B cell (primary cell): ENCODE data around the gene TTC24. TPM values are rescaled to one million over a fixed set of nuclear protein-coding genes. Genes with fewer than 3 reads are reported as not detected.
"Not testable (repeated sequence)": the region's sequence is repeated elsewhere in the genome, so short reads cannot be mapped to it uniquely, and the experiment has no call there.

Experiments
- ATAC-seq: fragments of 200-7000 bp; cut with Tn5 transposase; one replicate; pipeline ENCODE4 v1.10.0; 2021; ENCODE audit warnings: low read depth, mild to moderate bottlenecking, moderate number of reproducible peaks, moderate library complexity
- CTCF ChIA-PET: fragments of 350-600 bp; sonication (Branson Sonifier 250); formaldehyde crosslinking; loops from one replicate; lab custom pipeline; 2021; ENCODE audit warnings: antibody characterized with exemption, inconsistent platforms; lab: Charles Lee
- POLR2A ChIA-PET: fragments of 350-600 bp; sonication (Branson Sonifier 250); formaldehyde crosslinking; loops from one replicate; lab custom pipeline; 2021; ENCODE audit warnings: antibody characterized with exemption; lab: Charles Lee
- DNase-seq: peaks from one replicate; pipeline ENCODE4 v3.0.0; 2013
- H2AFZ ChIP-seq: 2 replicates; pipeline ENCODE4 v1.6.1; 2012; ENCODE audit warnings: mild to moderate bottlenecking, low read depth, low read length; ENCODE audit not compliant: insufficient read depth, poor library complexity, severe bottlenecking
- H3K27ac ChIP-seq, 2 donors: 1 replicate in 1 of 2; 2 replicates in 1 of 2; pipeline ENCODE4 v1.5.1; 2012 to 2013; ENCODE audit warnings: low read length in 2 of 2, mild to moderate bottlenecking in 2 of 2, moderate library complexity in 1 of 2
- H3K27me3 ChIP-seq, 4 experiments: fragments of 200-600 bp in 1 of 4; sonication (generic) in 1 of 4; replicated peaks in 1 of 4; 1 replicate in 2 of 4; 2 replicates in 2 of 4; pipeline versions ENCODE4 v1.6.1 to v1.7.0; 2013 to 2016; ENCODE audit warnings: low read length in 3 of 4, mild to moderate bottlenecking in 2 of 4, mixed read lengths in 1 of 4, moderate library complexity in 1 of 4; ENCODE audit not compliant: insufficient read depth in 4 of 4, control insufficient read depth in 3 of 4; ENCODE audit errors: control extremely low read depth in 1 of 4
- H3K36me3 ChIP-seq, 2 experiments: replicated peaks in 1 of 2; 1 replicate in 1 of 2; 2 replicates in 1 of 2; pipeline versions ENCODE4 v1.6.1 to v1.7.1; 2013; ENCODE audit warnings: low read length in 1 of 2; ENCODE audit not compliant: insufficient read depth in 2 of 2, control insufficient read depth in 1 of 2; ENCODE audit errors: control extremely low read depth in 1 of 2, extremely low read depth in 1 of 2
- H3K4me1 ChIP-seq, 2 donors: fragments of 200-600 bp in 1 of 2; sonication (generic) in 1 of 2; 1 replicate in 1 of 2; 2 replicates in 1 of 2; pipeline versions ENCODE4 v1.5.1 to v1.6.1; 2013 to 2017; ENCODE audit warnings: low read length in 2 of 2; ENCODE audit not compliant: control insufficient read depth in 2 of 2, insufficient read depth in 2 of 2
- H3K4me2 ChIP-seq: replicated peaks from 2 replicates; pipeline ENCODE3; 2012; ENCODE audit warnings: mild to moderate bottlenecking, low read depth, low read length; ENCODE audit not compliant: poor library complexity, severe bottlenecking
- H3K4me3 ChIP-seq, 5 experiments: fragments of 200-600 bp in 1 of 5; sonication (generic) in 1 of 5; 1 replicate in 3 of 5; 2 replicates in 2 of 5; pipeline versions ENCODE4 v1.5.1 to v1.7.0; 2011 to 2016; ENCODE audit warnings: low read length in 4 of 5, mild to moderate bottlenecking in 4 of 5, low read depth in 2 of 5, control low read depth in 1 of 5, moderate library complexity in 1 of 5; ENCODE audit not compliant: insufficient read depth in 1 of 5; ENCODE audit errors: control extremely low read depth in 1 of 5, extremely low read depth in 1 of 5
- H3K79me2 ChIP-seq: fragments of 200-600 bp; sonication (generic); one replicate; pipeline ENCODE4 v1.6.0; 2016; ENCODE audit warnings: low read length; ENCODE audit not compliant: control insufficient read depth, insufficient read depth
- H3K9ac ChIP-seq: fragments of 200-600 bp; sonication (generic); 2 replicates; pipeline ENCODE4 v1.6.1; 2017; ENCODE audit warnings: mild to moderate bottlenecking, low read length, moderate library complexity
- H3K9me3 ChIP-seq, 3 donors: one replicate each; pipeline versions ENCODE4 v1.6.1 to v1.7.1; 2013; ENCODE audit warnings: low read length in 2 of 3; ENCODE audit not compliant: control insufficient read depth in 2 of 3, insufficient read depth in 1 of 3; ENCODE audit errors: control extremely low read depth in 1 of 3
- H4K20me1 ChIP-seq: 2 replicates; pipeline ENCODE4 v1.6.0; 2012; ENCODE audit warnings: mild to moderate bottlenecking, low read length; ENCODE audit not compliant: insufficient read depth, control insufficient read depth, poor library complexity, severe bottlenecking
- H3K27ac Mint-ChIP-seq: one replicate; pipeline ENCODE4 v1.8.0; 2021; ENCODE audit warnings: mixed read lengths
- H3K27me3 Mint-ChIP-seq: one replicate; pipeline ENCODE4 v1.8.0; 2021; ENCODE audit warnings: mixed read lengths
- H3K4me1 Mint-ChIP-seq: one replicate; pipeline ENCODE4 v1.8.0; 2021; ENCODE audit warnings: mixed read lengths
- H3K4me3 Mint-ChIP-seq: one replicate; pipeline ENCODE4 v1.8.0; 2021; ENCODE audit warnings: mixed read lengths
- H3K9me3 Mint-ChIP-seq: one replicate; pipeline ENCODE4 v1.8.0; 2022; ENCODE audit warnings: mixed read lengths; ENCODE audit not compliant: insufficient read depth
- EZH2 ChIP-seq: IDR thresholded peaks from 2 replicates; pipeline ENCODE4 v1.6.1; 2012; ENCODE audit warnings: borderline replicate concordance, low read depth, mild to moderate bottlenecking, moderate library complexity, low read length; ENCODE audit not compliant: insufficient read depth, poor library complexity, severe bottlenecking
- WGBS: methylation state at CpG from one replicate; pipeline ENCODE4 v1.1.5; 2013; ENCODE audit warnings: missing lambda C conversion rate; ENCODE audit not compliant: insufficient coverage; 5-methylcytosine and 5-hydroxymethylcytosine counted together
- intact Hi-C: fragments of 100-400 bp; cut with micrococcal nuclease; formaldehyde crosslinking; loops from one replicate; pipeline ENCODE4 v1.10.0; 2022
- polyA plus RNA-seq: library from polyadenylated mRNA; depleted of rRNA; stranded (reverse); fragments of >200 nt; gene quantifications from 2 replicates; pipeline ENCODE4 v1.2.3, GENCODE V29; 2012
- total RNA-seq, 2 donors: library from RNA; stranded (reverse); fragments of 120-200 nt in 1 of 2; gene quantifications; 1 replicate in 1 of 2; 2 replicates in 1 of 2; pipeline versions ENCODE4 v1.2.3 to v1.2.4, GENCODE V29; 2013 to 2022
- TF ChIP-seq, protein P1 (sequence below): fragments of 200-600 bp; IDR thresholded peaks from one replicate; pipeline ENCODE4 v1.8.0; 2022; ENCODE audit warnings: antibody characterized with exemption, mild to moderate bottlenecking

The TTC24 gene
- total and polyA plus RNA-seq, 2 donors (not counting 1 experiment from before 2014, with no cell fraction given): 24.3 to 29.8 TPM

DNA sequence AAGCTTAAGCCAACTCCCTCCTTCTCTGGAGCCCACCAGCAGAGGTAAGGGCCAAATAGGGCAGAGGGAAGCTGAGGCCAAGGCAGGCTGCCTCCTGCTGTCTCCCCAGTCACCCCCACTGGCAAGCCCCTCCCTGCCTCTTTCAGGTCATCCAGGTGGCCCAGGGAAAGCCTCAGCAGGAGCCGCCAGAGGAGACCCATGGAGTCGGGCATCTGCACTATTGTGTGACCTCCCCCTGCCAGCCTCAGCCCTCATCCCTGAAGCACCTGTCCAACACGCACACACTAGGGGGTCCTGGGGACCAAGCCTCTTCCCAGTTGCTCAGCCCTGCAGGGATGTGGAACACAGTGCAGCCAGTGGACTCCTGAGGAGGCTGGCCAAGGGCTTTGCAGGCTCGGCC lies 6.8 kb downstream of the TTC24 start:
- ATAC-seq: no peak
- no peaks in the 10 kb centered on the region for H3K27me3 ChIP-seq
- Mint-ChIP-seq H3K27me3 (no peaks in the 10 kb centered on the region), H3K27ac (no peak overlapping the region), H3K9me3 (no peaks in the 10 kb centered on the region), H3K4me1 (peaks cover 36% of the 10 kb centered on the region), H3K4me3 (no peak overlapping the region)
- H2AFZ ChIP-seq: no peak overlapping the region
- intact Hi-C loops: no loop called here
- peaks cover 0 to 11% of the 10 kb centered on the region in 2 experiments for H3K36me3 ChIP-seq
- H3K4me1 ChIP-seq: peaks cover 32 to 41% of the 10 kb centered on the region in 2 donors
- POLR2A ChIA-PET: no interaction called here
- no peak overlapping the region for H3K4me3 ChIP-seq
- H3K79me2 ChIP-seq: peaks cover 43% of the 10 kb centered on the region
- no peak overlapping the region for H3K4me2 ChIP-seq
- DNase-seq: no peak
- H4K20me1 ChIP-seq: no peaks in the 10 kb centered on the region
- no peak for TF ChIP-seq EZH2
- TF ChIP-seq, protein P1, sequence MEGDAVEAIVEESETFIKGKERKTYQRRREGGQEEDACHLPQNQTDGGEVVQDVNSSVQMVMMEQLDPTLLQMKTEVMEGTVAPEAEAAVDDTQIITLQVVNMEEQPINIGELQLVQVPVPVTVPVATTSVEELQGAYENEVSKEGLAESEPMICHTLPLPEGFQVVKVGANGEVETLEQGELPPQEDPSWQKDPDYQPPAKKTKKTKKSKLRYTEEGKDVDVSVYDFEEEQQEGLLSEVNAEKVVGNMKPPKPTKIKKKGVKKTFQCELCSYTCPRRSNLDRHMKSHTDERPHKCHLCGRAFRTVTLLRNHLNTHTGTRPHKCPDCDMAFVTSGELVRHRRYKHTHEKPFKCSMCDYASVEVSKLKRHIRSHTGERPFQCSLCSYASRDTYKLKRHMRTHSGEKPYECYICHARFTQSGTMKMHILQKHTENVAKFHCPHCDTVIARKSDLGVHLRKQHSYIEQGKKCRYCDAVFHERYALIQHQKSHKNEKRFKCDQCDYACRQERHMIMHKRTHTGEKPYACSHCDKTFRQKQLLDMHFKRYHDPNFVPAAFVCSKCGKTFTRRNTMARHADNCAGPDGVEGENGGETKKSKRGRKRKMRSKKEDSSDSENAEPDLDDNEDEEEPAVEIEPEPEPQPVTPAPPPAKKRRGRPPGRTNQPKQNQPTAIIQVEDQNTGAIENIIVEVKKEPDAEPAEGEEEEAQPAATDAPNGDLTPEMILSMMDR: no peak
- CTCF ChIA-PET: interaction anchor here (0.7 to 2.6 kb wide), 12 partner anchors 13 to 106 kb away, joined by 3 to 20 read pairs (median 4); partner anchors contain the start of genes GPATCH4 and MEF2D
- no peaks in the 10 kb centered on the region for H3K9me3 ChIP-seq
- H3K9ac ChIP-seq: no peak overlapping the region
- no peak overlapping the region for H3K27ac ChIP-seq
- WGBS: 72% methylated on average over 4 of the region's 4 CpGs

DNA sequence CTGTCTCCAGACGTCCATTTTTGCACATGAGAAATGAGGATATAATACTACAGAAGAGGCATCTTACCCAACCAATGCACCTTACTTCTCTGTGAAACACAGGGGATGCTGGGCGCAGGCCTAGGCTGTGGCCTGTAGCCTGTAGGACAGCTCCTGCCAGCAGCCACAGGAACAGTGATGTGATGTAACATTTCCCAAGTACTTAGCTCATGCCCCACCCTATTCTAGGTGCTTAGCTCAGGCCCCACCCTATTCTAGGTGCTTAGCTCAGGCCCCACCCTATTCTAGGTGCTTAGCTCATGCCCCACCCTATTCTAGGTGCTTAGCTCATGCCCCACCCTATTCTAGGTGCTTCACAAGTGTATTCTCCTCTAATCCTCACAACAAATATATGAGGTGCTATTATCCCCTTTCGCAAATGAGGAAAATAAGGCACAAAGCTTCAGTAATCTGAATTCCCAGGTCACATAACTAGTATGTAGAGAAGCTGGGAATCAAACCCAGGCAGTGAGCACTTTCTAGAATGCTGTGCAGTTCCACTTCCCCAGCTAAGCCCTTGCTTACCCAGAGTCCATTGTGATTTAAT lies 7.5 kb downstream of the TTC24 start:
- H3K36me3 ChIP-seq: peaks cover 0 to 11% of the 10 kb centered on the region in 2 experiments
- H3K4me1 ChIP-seq: peaks cover 30 to 37% of the 10 kb centered on the region in 2 donors
- no peaks in the 10 kb centered on the region for H3K27me3 ChIP-seq
- no peak overlapping the region for H3K4me3 ChIP-seq
- no peak for TF ChIP-seq EZH2
- TF ChIP-seq, protein P1: no peak
- Mint-ChIP-seq H3K4me1 (peaks cover 37% of the 10 kb centered on the region), H3K27ac (no peak overlapping the region), H3K4me3 (no peak overlapping the region), H3K9me3 (no peaks in the 10 kb centered on the region), H3K27me3 (no peaks in the 10 kb centered on the region)
- peaks cover 44% of the 10 kb centered on the region for H3K79me2 ChIP-seq
- no peak for DNase-seq
- no peaks in the 10 kb centered on the region for H4K20me1 ChIP-seq
- POLR2A ChIA-PET: no interaction called here
- intact Hi-C loops: no loop called here
- H3K4me2 ChIP-seq: no peak overlapping the region
- no peak overlapping the region for H3K27ac ChIP-seq
- ATAC-seq: no peak
- WGBS: 100% methylated on average over 1 of the region's 3 CpGs
- no peaks in the 10 kb centered on the region for H3K9me3 ChIP-seq
- H2AFZ ChIP-seq: no peak overlapping the region
- no peak overlapping the region for H3K9ac ChIP-seq
- CTCF ChIA-PET: interaction anchor here (0.8 to 2.6 kb wide), 6 partner anchors 13 to 106 kb away, joined by 3 to 20 read pairs (median 6); no protein-coding TSS in a partner anchor

DNA sequence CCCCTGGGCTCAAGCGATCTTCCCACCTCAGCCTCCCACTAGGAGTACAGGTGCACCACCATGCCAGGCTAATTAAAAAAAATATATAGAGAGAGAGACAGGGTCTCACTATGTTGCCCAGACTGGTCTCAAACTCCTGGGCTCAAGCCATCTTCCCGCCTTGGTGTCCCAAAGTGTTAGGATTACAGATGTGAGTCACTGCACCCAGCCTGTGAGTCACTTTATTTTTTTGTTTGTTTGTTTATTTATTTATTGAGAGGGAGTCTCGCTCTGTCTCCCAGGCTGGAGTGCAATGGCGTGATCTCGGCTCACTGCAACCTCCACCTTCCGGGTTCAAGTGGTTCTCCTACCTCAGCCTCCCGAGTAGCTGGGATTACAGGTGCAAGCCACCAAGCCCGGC lies 8.4 kb downstream of the TTC24 start:
- H3K27me3 Mint-ChIP-seq, H3K4me3 ChIP-seq, H2AFZ ChIP-seq, H4K20me1 ChIP-seq, intact Hi-C loops, H3K9me3 ChIP-seq, H3K27ac ChIP-seq, ATAC-seq, H3K9ac ChIP-seq, H3K4me2 ChIP-seq, H3K9me3 Mint-ChIP-seq, POLR2A ChIA-PET, H3K4me3 Mint-ChIP-seq, H3K27ac Mint-ChIP-seq, DNase-seq, H3K27me3 ChIP-seq: not testable (repeated sequence)
- peaks cover 0 to 11% of the 10 kb centered on the region in 2 experiments for H3K36me3 ChIP-seq
- H3K4me1 ChIP-seq: peaks cover 31 to 37% of the 10 kb centered on the region in 2 donors
- peaks cover 39% of the 10 kb centered on the region for H3K79me2 ChIP-seq
- H3K4me1 Mint-ChIP-seq: peaks cover 36% of the 10 kb centered on the region
- WGBS: 91% methylated on average over 7 of the region's 8 CpGs
- CTCF ChIA-PET: interaction anchor here (1.4 to 2.6 kb wide), 3 partner anchors 17 to 107 kb away, joined by 4 to 20 read pairs (median 6); no protein-coding TSS in a partner anchor
